Liver (tissue), 9 donors: Measurements from ENCODE around the gene CCDC61. TPM values are rescaled to one million over a fixed set of nuclear protein-coding genes. Genes with fewer than 3 reads are reported as not detected.

ENCODE experiments used
- DNase-seq: peaks from one replicate; pipeline ENCODE4 v3.0.0-alpha.2; 2017; ENCODE audit warnings: low spot score
- H3K27ac ChIP-seq, 2 donors: one replicate each; pipeline ENCODE4 v1.7.0; 2013; ENCODE audit warnings: inconsistent platforms in 2 of 2, low read length in 2 of 2, control low read depth in 1 of 2, low read depth in 1 of 2, mild to moderate bottlenecking in 1 of 2
- H3K27me3 ChIP-seq, 4 donors: one replicate each; pipeline versions ENCODE4 v1.6.1 to v1.7.0; 2013; ENCODE audit warnings: low read length in 3 of 4, inconsistent platforms in 1 of 4, mild to moderate bottlenecking in 1 of 4, moderate library complexity in 1 of 4; ENCODE audit not compliant: control insufficient read depth in 4 of 4, insufficient read depth in 4 of 4
- H3K36me3 ChIP-seq, 4 donors: one replicate each; pipeline versions ENCODE4 v1.6.1 to v1.7.0; 2013; ENCODE audit warnings: low read length in 3 of 4, mild to moderate bottlenecking in 3 of 4, low read depth in 1 of 4, moderate library complexity in 1 of 4; ENCODE audit not compliant: control insufficient read depth in 4 of 4, insufficient read depth in 3 of 4
- H3K4me1 ChIP-seq, 4 donors: one replicate each; pipeline versions ENCODE4 v1.6.1 to v1.7.0; 2013; ENCODE audit warnings: low read length in 3 of 4, mild to moderate bottlenecking in 3 of 4, moderate library complexity in 1 of 4; ENCODE audit not compliant: control insufficient read depth in 4 of 4, insufficient read depth in 4 of 4
- H3K4me3 ChIP-seq, 3 donors: one replicate each; pipeline versions ENCODE4 v1.6.1 to v1.7.0; 2013; ENCODE audit warnings: low read length in 3 of 3, control low read depth in 1 of 3, low read depth in 1 of 3, mild to moderate bottlenecking in 1 of 3
- H3K9ac ChIP-seq, 2 donors: one replicate each; pipeline ENCODE4 v1.7.0; 2013; ENCODE audit warnings: low read length in 2 of 2, mild to moderate bottlenecking in 2 of 2, moderate library complexity in 2 of 2, control low read depth in 1 of 2, low read depth in 1 of 2
- H3K9me3 ChIP-seq, 4 donors: one replicate each; pipeline versions ENCODE4 v1.6.1 to v1.7.0; 2013; ENCODE audit warnings: low read length in 3 of 4; ENCODE audit not compliant: control insufficient read depth in 4 of 4
- EGR1 ChIP-seq, 2 donors: IDR thresholded peaks; 2 replicates each; pipeline ENCODE4 v1.6.1; 2016 to 2018; ENCODE audit warnings: antibody characterized with exemption in 2 of 2, low read depth in 2 of 2
- FOXA1 ChIP-seq: IDR thresholded peaks from 2 replicates; pipeline ENCODE4 v1.6.1; 2016; ENCODE audit warnings: antibody characterized with exemption
- FOXA2 ChIP-seq: IDR thresholded peaks from 2 replicates; pipeline ENCODE4 v1.6.1; 2016; ENCODE audit warnings: antibody characterized with exemption
- GABPA ChIP-seq, 2 donors: IDR thresholded peaks in 1 of 2; conservative IDR thresholded peaks in 1 of 2; 2 replicates each; pipeline ENCODE4 v1.6.1; 2016; ENCODE audit warnings: antibody characterized with exemption in 2 of 2, mild to moderate bottlenecking in 1 of 2, moderate library complexity in 1 of 2
- HNF4A ChIP-seq, 2 donors: conservative IDR thresholded peaks; 2 replicates each; pipeline ENCODE4 v1.6.1; 2016; ENCODE audit warnings: antibody characterized with exemption in 2 of 2, mild to moderate bottlenecking in 2 of 2
- JUND ChIP-seq, 2 donors: IDR thresholded peaks; 2 replicates each; pipeline ENCODE4 v1.6.1; 2016; ENCODE audit warnings: antibody characterized with exemption in 2 of 2
- RXRA ChIP-seq, 2 donors: IDR thresholded peaks; 2 replicates each; pipeline ENCODE4 v1.6.1; 2017 to 2018; ENCODE audit warnings: antibody characterized with exemption in 2 of 2, mild to moderate bottlenecking in 1 of 2
- SP1 ChIP-seq: IDR thresholded peaks from 2 replicates; pipeline ENCODE4 v1.6.1; 2018; ENCODE audit warnings: antibody characterized with exemption, mild to moderate bottlenecking
- TAF1 ChIP-seq: conservative IDR thresholded peaks from 2 replicates; pipeline ENCODE4 v1.6.1; 2016; ENCODE audit warnings: antibody characterized with exemption, mild to moderate bottlenecking
- WGBS: extraction: QIAGEN DNeasy Blood & Tissue Kit; methylation state at CpG from one replicate; pipeline ENCODE4 v1.1.7; 2013; 5-methylcytosine and 5-hydroxymethylcytosine counted together
- polyA plus RNA-seq, 2 donors: library from polyadenylated mRNA; stranded (reverse) in 1 of 2; unstranded in 1 of 2; fragments of 200-250 nt in 1 of 2; fragments of >200 nt in 1 of 2; fragmentation: Nextera tagmentation in 1 of 2; extraction: Ambion mirVana in 1 of 2; gene quantifications; one replicate each; pipeline versions ENCODE4 v1.2.1 to v1.2.3, GENCODE V29; 2013 to 2015
- total RNA-seq, 2 donors: library from RNA; depleted of rRNA; stranded (reverse); fragments of >200 nt; gene quantifications; one replicate each; pipeline ENCODE4 v1.2.3, GENCODE V29; 2014
- TF ChIP-seq, protein P1 (sequence below): IDR thresholded peaks from 2 replicates; pipeline ENCODE4 v1.6.1; 2016; ENCODE audit warnings: antibody characterized with exemption
- TF ChIP-seq, protein P2 (sequence below): IDR thresholded peaks from 2 replicates; pipeline ENCODE4 v1.6.1; 2016; ENCODE audit warnings: antibody characterized with exemption
- TF ChIP-seq, protein P3 (sequence below): IDR thresholded peaks from 2 replicates; pipeline ENCODE4 v1.6.1; 2016; ENCODE audit warnings: antibody characterized with exemption, mild to moderate bottlenecking
- donor health status: healthy.
- donor health status: healthy.
- donor health status: healthy.
- donor health status: healthy.
- donor health status: healthy.

Gene CCDC61
- total and polyA plus RNA-seq, 4 donors = 1.7 to 6.3 (median 2.9) TPM

DNA sequence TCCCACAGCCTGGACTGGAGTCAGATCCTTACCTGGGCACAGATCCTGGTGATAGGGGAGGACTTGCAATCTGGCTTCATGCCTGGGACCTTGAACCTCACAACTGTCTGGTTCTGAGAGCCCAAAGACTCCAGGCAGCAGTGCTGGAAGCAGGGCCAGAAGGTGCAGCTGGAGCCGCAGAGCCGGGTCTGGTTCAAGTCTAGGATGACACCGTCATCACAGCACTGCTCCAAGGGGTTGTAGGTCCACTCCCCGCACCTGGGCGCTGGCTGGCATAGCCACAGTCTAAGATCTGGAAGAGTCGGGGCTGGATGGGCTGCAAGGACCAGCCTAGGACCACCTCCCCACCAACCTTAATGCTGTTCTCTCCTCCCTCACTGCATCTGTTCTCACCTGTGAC is 44.9 kb downstream of the CCDC61 start (continued):
- TF ChIP-seq, protein P1, sequence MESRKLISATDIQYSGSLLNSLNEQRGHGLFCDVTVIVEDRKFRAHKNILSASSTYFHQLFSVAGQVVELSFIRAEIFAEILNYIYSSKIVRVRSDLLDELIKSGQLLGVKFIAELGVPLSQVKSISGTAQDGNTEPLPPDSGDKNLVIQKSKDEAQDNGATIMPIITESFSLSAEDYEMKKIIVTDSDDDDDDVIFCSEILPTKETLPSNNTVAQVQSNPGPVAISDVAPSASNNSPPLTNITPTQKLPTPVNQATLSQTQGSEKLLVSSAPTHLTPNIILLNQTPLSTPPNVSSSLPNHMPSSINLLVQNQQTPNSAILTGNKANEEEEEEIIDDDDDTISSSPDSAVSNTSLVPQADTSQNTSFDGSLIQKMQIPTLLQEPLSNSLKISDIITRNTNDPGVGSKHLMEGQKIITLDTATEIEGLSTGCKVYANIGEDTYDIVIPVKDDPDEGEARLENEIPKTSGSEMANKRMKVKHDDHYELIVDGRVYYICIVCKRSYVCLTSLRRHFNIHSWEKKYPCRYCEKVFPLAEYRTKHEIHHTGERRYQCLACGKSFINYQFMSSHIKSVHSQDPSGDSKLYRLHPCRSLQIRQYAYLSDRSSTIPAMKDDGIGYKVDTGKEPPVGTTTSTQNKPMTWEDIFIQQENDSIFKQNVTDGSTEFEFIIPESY = no peak

DNA sequence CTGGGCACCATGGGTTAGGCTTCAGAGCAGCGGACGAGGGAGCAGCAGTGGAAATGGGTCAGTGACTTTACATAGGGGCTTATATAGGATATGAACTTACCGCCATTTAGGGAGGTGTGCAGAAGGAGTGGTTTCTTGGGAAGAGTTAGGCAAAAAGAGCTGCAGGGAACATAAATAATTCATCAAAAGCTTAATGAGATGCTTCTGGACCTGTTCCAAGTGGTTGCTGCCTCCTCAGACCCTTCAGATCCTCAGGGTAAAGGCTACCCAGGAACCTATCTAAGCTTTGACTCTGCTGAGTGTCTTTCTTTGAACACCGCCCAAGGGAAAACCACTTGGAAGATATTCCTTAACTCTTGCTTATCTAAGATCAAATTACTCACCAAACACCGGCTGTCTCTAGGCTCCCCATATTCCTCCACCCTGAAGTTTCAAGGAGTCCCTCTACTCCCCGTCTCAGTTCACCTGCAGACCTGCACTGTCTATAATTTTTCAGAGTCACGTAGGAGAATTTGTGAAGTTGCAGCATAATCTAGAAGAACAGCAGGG is 45.8 kb downstream of the CCDC61 start, which contains the start of gene IGFL4:
IGFL4 (minus strand) TSS at position 51 of the 549 bp plus-strand sequence; CDS start at position 11, 40 bp downstream.
- no peak within 1 kb of the TSS for H3K9ac ChIP-seq
- WGBS = 58% methylated on average over 7 of the region's 7 CpGs
- peaks cover 2 to 5% (median 3%) of the 10 kb centered on the region in 4 donors for H3K9me3 ChIP-seq
- no peak within 1 kb of the TSS for H3K27ac ChIP-seq
- no peaks in the 10 kb centered on the region for H3K4me1 ChIP-seq
- peaks cover 0 to 8% (median 1%) of the 10 kb centered on the region in 4 donors for H3K27me3 ChIP-seq
- TF ChIP-seq TAF1 = no peak
- H3K36me3 ChIP-seq = no peaks in the 10 kb centered on the region
- no peak for DNase-seq
- no peak within 1 kb of the TSS for H3K4me3 ChIP-seq

DNA sequence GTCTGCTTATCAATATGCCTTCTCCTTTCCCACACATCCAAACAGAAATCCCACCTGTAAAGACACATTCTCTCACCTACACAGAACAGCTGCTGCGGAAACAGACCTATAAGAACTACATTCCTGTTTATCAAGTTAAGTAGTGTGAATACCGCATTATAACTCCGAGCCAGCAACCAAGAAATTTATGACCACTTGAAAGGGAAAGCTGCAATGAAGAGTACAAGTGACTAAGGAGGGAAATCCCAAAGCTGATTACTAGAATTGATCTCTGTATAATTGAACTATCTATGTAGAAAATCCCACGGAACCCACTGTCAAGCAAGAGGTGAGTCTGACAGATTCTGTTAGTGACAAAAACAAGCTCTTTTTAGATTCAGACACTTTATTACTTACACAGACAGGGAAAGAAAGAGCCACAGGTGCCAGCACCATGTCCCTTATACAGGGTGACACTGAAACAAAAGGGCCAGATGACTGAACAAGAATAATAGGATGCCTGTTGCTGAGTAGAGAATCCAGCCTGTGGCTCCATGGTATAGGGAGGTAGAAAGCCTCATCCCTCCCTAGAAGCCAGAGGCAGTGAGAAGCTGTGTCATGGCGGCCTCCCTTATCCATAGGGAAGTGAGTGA is 47.1 kb downstream of the CCDC61 start:
- H3K4me1 ChIP-seq = no peaks in the 10 kb centered on the region
- H3K36me3 ChIP-seq = no peaks in the 10 kb centered on the region
- H3K27me3 ChIP-seq = peaks cover 0 to 8% (median 1%) of the 10 kb centered on the region in 4 donors
- DNase-seq = no peak
- 74% methylated on average over 5 of the region's 5 CpGs for WGBS
- TF ChIP-seq, protein P2, sequence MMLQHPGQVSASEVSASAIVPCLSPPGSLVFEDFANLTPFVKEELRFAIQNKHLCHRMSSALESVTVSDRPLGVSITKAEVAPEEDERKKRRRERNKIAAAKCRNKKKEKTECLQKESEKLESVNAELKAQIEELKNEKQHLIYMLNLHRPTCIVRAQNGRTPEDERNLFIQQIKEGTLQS = no peak
- TF ChIP-seq GABPA (IDR thresholded peaks at IDR 0.05 in 1 of 2, conservative IDR thresholded peaks at IDR 0.05 in 1 of 2) (no peak), SP1 (no peak), FOXA1 (no peak), FOXA2 (no peak), JUND (IDR thresholded peaks at IDR 0.05) (no peak), RXRA (IDR thresholded peaks at IDR 0.05) (no peak), HNF4A (conservative IDR thresholded peaks at IDR 0.05) (no peak), EGR1 (IDR thresholded peaks at IDR 0.05; ENCODE audit: low read depth in 2 of 2) (no peak)
- TF ChIP-seq, protein P1 = no peak
- TF ChIP-seq, protein P3, sequence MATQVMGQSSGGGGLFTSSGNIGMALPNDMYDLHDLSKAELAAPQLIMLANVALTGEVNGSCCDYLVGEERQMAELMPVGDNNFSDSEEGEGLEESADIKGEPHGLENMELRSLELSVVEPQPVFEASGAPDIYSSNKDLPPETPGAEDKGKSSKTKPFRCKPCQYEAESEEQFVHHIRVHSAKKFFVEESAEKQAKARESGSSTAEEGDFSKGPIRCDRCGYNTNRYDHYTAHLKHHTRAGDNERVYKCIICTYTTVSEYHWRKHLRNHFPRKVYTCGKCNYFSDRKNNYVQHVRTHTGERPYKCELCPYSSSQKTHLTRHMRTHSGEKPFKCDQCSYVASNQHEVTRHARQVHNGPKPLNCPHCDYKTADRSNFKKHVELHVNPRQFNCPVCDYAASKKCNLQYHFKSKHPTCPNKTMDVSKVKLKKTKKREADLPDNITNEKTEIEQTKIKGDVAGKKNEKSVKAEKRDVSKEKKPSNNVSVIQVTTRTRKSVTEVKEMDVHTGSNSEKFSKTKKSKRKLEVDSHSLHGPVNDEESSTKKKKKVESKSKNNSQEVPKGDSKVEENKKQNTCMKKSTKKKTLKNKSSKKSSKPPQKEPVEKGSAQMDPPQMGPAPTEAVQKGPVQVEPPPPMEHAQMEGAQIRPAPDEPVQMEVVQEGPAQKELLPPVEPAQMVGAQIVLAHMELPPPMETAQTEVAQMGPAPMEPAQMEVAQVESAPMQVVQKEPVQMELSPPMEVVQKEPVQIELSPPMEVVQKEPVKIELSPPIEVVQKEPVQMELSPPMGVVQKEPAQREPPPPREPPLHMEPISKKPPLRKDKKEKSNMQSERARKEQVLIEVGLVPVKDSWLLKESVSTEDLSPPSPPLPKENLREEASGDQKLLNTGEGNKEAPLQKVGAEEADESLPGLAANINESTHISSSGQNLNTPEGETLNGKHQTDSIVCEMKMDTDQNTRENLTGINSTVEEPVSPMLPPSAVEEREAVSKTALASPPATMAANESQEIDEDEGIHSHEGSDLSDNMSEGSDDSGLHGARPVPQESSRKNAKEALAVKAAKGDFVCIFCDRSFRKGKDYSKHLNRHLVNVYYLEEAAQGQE = no peak
- peaks cover 2 to 5% (median 2%) of the 10 kb centered on the region in 4 donors for H3K9me3 ChIP-seq
- H3K9ac ChIP-seq = no peak overlapping the region
- no peak overlapping the region for H3K4me3 ChIP-seq
- no peak overlapping the region for H3K27ac ChIP-seq
